Raji (cell line): ENCODE measurements around the gene TRERF1.

Source experiments
- POLR2A ChIP-seq: IDR thresholded peaks from 2 replicates; pipeline ENCODE4 v1.6.1; 2011; ENCODE audit warnings: low read depth, low read length, control low read depth; ENCODE audit not compliant: insufficient read depth

Gene TRERF1

GRCh38 chr6:42452171-42453030, 675 bp upstream of the TRERF1 start:
- peak; percentile 48; the same call in 1 of the 2 replicates for TF ChIP-seq POLR2A

- no peak for TF ChIP-seq POLR2A
Measured at GRCh38 chr6:42450477-42451332, 1.0 kb downstream of the TRERF1 start.

- TF ChIP-seq POLR2A: no peak
Measured at GRCh38 chr6:42449917-42450476, 1.7 kb downstream of the TRERF1 start.

GRCh38 chr6:42448927-42449659, 2.6 kb downstream of the TRERF1 start:
- TF ChIP-seq POLR2A: no peak

GRCh38 chr6:42448391-42448790, 3.3 kb downstream of the TRERF1 start:
- TF ChIP-seq POLR2A: no peak

GRCh38 chr6:42446996-42447395, 4.7 kb downstream of the TRERF1 start:
- TF ChIP-seq POLR2A: no peak

- no peak for TF ChIP-seq POLR2A
Measured at GRCh38 chr6:42446370-42446769, 5.4 kb downstream of the TRERF1 start.

GRCh38 chr6:42443312-42444060, 8.2 kb downstream of the TRERF1 start:
- no peak for TF ChIP-seq POLR2A

GRCh38 chr6:42441697-42442081, 10.0 kb downstream of the TRERF1 start:
- no peak for TF ChIP-seq POLR2A

- TF ChIP-seq POLR2A: no peak
Measured at GRCh38 chr6:42440778-42441696, 10.7 kb downstream of the TRERF1 start.

- no peak for TF ChIP-seq POLR2A
Measured at GRCh38 chr6:42440027-42440426, 11.7 kb downstream of the TRERF1 start.

- TF ChIP-seq POLR2A: no peak
Measured at GRCh38 chr6:42436825-42437224, 14.9 kb downstream of the TRERF1 start.

- TF ChIP-seq POLR2A: no peak
Measured at GRCh38 chr6:42434237-42434636, 17.5 kb downstream of the TRERF1 start.
